Measurements from ENCODE around the gene AUTS2.

AUTS2 gene

DNA sequence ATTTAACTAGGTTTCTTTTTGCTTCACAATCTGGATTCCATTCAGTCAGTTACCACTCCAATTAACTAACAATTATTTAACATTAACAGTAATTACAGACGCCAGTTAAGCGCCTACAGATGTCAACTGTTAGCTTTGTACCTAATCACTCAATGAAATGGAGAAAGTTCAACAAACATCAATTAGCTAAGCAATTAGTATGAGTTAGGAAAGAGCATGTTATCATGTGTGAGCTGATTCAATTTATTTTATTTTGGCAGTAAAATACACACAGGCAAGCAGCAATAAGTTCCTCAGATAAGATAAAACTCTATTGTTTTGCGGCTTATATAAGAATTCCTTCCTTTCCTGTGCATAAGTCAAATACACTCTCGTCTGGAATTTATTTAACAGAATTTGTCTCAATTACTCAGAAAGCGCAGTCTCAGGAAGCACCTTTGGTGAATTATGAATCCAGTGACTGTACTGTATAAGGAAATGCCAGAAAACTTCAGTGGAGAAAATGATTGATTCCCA lies 1106.6 kb downstream of the AUTS2 start:
- TF ChIP-seq, protein P1, sequence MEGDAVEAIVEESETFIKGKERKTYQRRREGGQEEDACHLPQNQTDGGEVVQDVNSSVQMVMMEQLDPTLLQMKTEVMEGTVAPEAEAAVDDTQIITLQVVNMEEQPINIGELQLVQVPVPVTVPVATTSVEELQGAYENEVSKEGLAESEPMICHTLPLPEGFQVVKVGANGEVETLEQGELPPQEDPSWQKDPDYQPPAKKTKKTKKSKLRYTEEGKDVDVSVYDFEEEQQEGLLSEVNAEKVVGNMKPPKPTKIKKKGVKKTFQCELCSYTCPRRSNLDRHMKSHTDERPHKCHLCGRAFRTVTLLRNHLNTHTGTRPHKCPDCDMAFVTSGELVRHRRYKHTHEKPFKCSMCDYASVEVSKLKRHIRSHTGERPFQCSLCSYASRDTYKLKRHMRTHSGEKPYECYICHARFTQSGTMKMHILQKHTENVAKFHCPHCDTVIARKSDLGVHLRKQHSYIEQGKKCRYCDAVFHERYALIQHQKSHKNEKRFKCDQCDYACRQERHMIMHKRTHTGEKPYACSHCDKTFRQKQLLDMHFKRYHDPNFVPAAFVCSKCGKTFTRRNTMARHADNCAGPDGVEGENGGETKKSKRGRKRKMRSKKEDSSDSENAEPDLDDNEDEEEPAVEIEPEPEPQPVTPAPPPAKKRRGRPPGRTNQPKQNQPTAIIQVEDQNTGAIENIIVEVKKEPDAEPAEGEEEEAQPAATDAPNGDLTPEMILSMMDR (IDR thresholded peaks at IDR 0.05; ENCODE audit: extremely low read depth, missing control alignments), result no peak
- no peak for DNase-seq (ENCODE audit: low spot score)

- DNase-seq (ENCODE audit: low spot score), result no peak
- TF ChIP-seq, protein P1 (IDR thresholded peaks at IDR 0.05; ENCODE audit: extremely low read depth, missing control alignments), result no peak
Observed at GRCh38 chr7:70706204-70706603, 1107.9 kb downstream of the AUTS2 start.

DNA sequence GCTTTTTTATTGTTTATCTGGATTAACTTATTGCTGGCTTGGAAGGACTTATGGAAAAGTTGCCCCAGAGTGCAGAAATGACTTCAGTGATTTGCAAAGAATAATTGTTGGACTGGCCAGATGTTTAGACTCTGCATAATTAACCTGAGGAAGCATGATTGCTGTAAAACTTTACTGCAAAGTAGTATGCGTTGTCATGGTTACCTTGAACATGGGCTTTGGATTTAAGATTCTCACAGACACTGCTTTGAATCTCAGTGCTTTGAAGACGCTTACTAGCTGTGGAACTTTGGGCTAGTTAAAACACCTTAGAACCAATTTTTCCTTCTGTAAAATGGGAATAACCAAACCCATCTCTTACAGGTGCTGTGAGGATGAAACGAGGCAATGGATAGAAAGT lies 1108.4 kb downstream of the AUTS2 start:
- TF ChIP-seq, protein P1 (IDR thresholded peaks at IDR 0.05; ENCODE audit: extremely low read depth, missing control alignments), result no peak
- DNase-seq (ENCODE audit: low spot score), result no peak

DNA sequence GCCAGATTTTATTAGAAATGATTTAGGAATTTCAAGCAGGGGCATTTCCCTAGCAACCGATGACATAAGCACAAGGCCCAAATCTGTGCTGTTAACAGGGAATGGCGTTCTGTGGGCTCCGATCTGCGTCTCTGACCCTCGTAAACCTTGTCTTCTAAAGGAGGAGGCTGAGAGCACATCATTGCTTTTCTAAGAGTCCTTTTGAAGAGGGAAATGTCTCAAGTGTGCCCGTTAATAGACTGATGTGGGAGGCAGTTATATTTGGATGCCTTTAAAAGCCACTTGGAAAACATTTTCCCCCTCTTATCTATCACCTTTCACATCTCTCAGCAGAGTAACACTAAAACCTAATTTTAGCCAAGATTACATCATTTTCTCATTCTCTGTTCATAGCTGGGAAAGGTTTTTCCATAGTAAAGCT lies 1109.6 kb downstream of the AUTS2 start:
- no peak for DNase-seq (ENCODE audit: low spot score)

GRCh38 chr7:70710011-70710480 lies 1111.8 kb downstream of the AUTS2 start:
- no peak for DNase-seq (ENCODE audit: low spot score)
- TF ChIP-seq, protein P1 (IDR thresholded peaks at IDR 0.05; ENCODE audit: extremely low read depth, missing control alignments), result no peak

More for the DNA sequence above, 1109.6 kb downstream of the AUTS2 start:
- TF ChIP-seq, protein P1 (IDR thresholded peaks at IDR 0.05; ENCODE audit: extremely low read depth, missing control alignments), result no peak

DNA sequence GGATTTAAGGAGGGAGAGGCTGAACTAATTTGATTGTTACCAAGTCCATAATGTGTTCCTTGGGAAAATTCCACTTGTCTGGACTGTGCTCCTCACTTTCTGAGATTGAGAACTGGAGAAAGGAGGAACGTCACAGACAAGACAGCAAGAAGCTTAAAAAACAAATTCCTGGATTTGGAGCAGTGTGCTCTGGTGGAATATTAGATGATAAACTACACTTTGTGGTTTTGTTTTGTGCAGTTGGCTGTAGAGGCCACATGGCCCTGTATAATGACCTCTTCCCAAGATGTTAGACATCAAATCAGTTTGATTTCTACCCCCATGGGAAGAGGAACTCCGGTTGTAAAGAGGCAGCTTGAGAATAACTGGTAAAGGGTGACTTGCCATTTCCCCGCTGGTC lies 1112.4 kb downstream of the AUTS2 start:
- TF ChIP-seq, protein P1 (IDR thresholded peaks at IDR 0.05; ENCODE audit: extremely low read depth, missing control alignments), result no peak
- no peak for DNase-seq (ENCODE audit: low spot score)

GRCh38 chr7:70711452-70711851 lies 1113.2 kb downstream of the AUTS2 start:
- no peak for DNase-seq (ENCODE audit: low spot score)
- TF ChIP-seq, protein P1 (IDR thresholded peaks at IDR 0.05; ENCODE audit: extremely low read depth, missing control alignments), result no peak
